CD4-positive, alpha-beta T cell treated with Interleukin-1 beta for 1 hour (primary cell): ENCODE data around the gene FBXW7.

Experiments used
- DNase-seq, 2 donors: peaks; one replicate each; pipeline ENCODE4 v3.0.0-alpha.2; 2020 to 2022

Gene FBXW7

GRCh38 chr4:152364383-152364782 is 171.5 kb downstream of the FBXW7 start:
- DNase-seq: no peak

GRCh38 chr4:152363904-152364303 is 172.0 kb downstream of the FBXW7 start:
- no peak for DNase-seq

- DNase-seq: no peak
These were observed 172.8 kb downstream of the FBXW7 start for GRCh38 chr4:152363086-152363485.

GRCh38 chr4:152360045-152360410 is 175.9 kb downstream of the FBXW7 start:
- no peak for DNase-seq

GRCh38 chr4:152359208-152360044 is 176.5 kb downstream of the FBXW7 start:
- no peak for DNase-seq

GRCh38 chr4:152357206-152357605 is 178.7 kb downstream of the FBXW7 start:
- DNase-seq: peak in 1 of 2 donors; percentile 43

GRCh38 chr4:152356428-152357034 is 179.4 kb downstream of the FBXW7 start:
- no peak for DNase-seq

- no peak for DNase-seq
These were observed 183.2 kb downstream of the FBXW7 start for GRCh38 chr4:152352622-152353116.

- DNase-seq: no peak
These were observed 183.7 kb downstream of the FBXW7 start for GRCh38 chr4:152352215-152352614.

- DNase-seq: no peak
These were observed 184.8 kb downstream of the FBXW7 start for GRCh38 chr4:152351080-152351479.

- DNase-seq: peak in 1 of 2 donors; percentile 33
These were observed 187.2 kb downstream of the FBXW7 start for GRCh38 chr4:152348670-152349069.

GRCh38 chr4:152346979-152347378 is 188.9 kb downstream of the FBXW7 start:
- no peak for DNase-seq

GRCh38 chr4:152346526-152346925 is 189.4 kb downstream of the FBXW7 start:
- no peak for DNase-seq

- no peak for DNase-seq
These were observed 191.9 kb downstream of the FBXW7 start for GRCh38 chr4:152344001-152344400.

GRCh38 chr4:152342293-152342692 is 193.6 kb downstream of the FBXW7 start:
- DNase-seq: no peak

GRCh38 chr4:152340818-152341217 is 195.1 kb downstream of the FBXW7 start:
- no peak for DNase-seq

GRCh38 chr4:152339576-152339975 is 196.3 kb downstream of the FBXW7 start:
- DNase-seq: no peak

- no peak for DNase-seq
These were observed 201.0 kb downstream of the FBXW7 start for GRCh38 chr4:152334931-152335330.

- no peak for DNase-seq
These were observed 204.8 kb downstream of the FBXW7 start for GRCh38 chr4:152331042-152331441.

GRCh38 chr4:152328582-152328981 is 207.3 kb downstream of the FBXW7 start:
- DNase-seq: no peak

- DNase-seq: no peak
These were observed 208.1 kb downstream of the FBXW7 start for GRCh38 chr4:152327606-152328453.

- no peak for DNase-seq
These were observed 210.1 kb downstream of the FBXW7 start for GRCh38 chr4:152325831-152326230.

GRCh38 chr4:152323221-152323620 is 212.7 kb downstream of the FBXW7 start:
- DNase-seq: no peak
